ENCODE data around the gene CACNA1I.

The CACNA1I gene

DNA sequence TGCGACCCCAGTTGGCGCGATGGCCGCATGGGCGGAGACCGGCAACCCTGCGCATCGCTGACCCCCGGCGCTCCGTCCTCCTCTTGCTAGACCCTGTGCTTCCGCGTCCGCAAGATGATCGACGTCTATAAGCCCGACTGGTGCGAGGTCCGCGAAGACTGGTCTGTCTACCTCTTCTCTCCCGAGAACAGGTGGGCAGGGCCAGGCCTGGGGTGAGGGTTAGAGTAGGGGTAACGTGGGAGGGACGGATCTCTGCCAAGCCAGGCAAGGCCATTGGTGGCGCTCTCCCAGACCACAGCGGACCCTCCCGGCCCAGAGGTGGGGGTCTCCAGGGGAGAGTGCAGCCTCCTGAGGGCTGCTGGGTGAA is 92.1 kb downstream of the CACNA1I start:
- DNase-seq (ENCODE audit: low read depth), result no peak
- H3K4me3 ChIP-seq (ENCODE audit: low read depth, low read length), result no peak overlapping the region
- TF ChIP-seq, protein P1, sequence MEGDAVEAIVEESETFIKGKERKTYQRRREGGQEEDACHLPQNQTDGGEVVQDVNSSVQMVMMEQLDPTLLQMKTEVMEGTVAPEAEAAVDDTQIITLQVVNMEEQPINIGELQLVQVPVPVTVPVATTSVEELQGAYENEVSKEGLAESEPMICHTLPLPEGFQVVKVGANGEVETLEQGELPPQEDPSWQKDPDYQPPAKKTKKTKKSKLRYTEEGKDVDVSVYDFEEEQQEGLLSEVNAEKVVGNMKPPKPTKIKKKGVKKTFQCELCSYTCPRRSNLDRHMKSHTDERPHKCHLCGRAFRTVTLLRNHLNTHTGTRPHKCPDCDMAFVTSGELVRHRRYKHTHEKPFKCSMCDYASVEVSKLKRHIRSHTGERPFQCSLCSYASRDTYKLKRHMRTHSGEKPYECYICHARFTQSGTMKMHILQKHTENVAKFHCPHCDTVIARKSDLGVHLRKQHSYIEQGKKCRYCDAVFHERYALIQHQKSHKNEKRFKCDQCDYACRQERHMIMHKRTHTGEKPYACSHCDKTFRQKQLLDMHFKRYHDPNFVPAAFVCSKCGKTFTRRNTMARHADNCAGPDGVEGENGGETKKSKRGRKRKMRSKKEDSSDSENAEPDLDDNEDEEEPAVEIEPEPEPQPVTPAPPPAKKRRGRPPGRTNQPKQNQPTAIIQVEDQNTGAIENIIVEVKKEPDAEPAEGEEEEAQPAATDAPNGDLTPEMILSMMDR (IDR thresholded peaks at IDR 0.05; ENCODE audit: control insufficient read depth, extremely low read depth, insufficient read depth), result no peak

DNA sequence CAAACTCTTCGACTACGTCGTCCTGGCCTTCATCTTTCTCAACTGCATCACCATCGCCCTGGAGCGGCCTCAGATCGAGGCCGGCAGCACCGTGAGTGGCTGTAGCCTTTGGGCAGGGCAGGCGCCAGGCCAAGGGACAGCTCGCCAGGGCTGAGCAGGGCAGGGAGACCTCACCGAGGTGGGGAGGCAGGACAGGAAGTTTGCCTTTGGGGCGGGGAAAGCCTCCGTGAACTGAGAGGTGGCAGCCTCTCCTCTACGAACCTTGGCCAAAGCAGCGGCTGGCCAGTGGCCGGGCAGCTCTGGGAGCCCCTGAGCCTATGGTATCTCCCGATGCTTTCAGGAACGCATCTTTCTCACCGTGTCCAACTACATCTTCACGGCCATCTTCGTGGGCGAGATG is 93.2 kb downstream of the CACNA1I start:
- no peak overlapping the region for H3K4me3 ChIP-seq (ENCODE audit: low read depth, low read length)
- no peak for DNase-seq (ENCODE audit: low read depth)
- TF ChIP-seq, protein P1 (IDR thresholded peaks at IDR 0.05; ENCODE audit: control insufficient read depth, extremely low read depth, insufficient read depth), result no peak

DNA sequence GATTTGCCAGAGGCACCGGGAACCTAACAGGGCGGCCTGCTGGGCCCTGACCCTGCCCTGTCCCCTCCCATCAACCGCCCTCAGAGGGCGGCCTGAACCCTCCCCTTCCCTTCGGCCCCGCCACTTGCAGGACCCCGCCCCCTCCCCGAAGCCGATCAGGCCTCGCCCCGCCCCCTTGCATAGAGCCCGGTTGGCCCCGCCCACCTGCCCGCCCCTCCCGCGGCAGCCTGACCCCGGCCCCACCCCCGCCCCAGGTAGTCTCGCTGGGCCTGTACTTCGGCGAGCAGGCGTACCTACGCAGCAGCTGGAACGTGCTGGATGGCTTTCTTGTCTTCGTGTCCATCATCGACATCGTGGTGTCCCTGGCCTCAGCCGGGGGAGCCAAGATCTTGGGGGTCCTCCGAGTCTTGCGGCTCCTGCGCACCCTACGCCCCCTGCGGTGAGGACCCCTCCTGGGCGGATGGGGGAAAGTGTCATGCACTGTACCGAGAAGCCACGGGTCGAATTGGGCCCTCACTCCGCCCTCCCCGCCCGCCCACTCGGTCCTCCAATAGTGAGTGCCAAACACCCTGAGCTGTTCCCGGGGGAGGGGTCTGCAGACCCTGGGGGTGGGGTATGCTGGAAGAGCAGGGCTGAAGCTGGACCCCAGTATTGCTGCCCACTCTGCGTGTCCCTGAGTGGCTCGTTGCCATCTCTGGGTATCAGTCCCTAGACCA is 94.1 kb downstream of the CACNA1I start:
- H3K4me3 ChIP-seq (ENCODE audit: low read depth, low read length), result no peak overlapping the region
- DNase-seq (ENCODE audit: low read depth), result no peak
- TF ChIP-seq, protein P1 (IDR thresholded peaks at IDR 0.05; ENCODE audit: control insufficient read depth, extremely low read depth, insufficient read depth), result no peak

DNA sequence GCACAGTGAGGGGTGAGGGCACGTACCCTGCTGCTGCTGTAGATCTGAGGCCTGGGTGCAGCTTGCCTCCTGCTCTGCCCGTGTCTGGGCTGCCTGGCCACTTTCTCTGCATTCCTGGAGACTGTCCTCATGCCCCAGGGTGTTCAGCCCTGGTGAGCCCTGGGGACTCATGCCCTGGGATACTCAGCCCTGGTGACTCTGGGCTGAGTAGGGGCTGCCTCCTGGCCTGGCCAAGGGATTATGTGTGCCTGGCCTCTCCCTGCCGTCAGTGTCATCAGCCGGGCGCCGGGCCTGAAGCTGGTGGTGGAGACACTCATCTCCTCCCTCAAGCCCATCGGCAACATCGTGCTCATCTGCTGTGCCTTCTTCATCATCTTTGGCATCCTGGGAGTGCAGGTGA is 94.7 kb downstream of the CACNA1I start:
- no peak for DNase-seq (ENCODE audit: low read depth)
- no peak overlapping the region for H3K4me3 ChIP-seq (ENCODE audit: low read depth, low read length)
- TF ChIP-seq, protein P1 (IDR thresholded peaks at IDR 0.05; ENCODE audit: control insufficient read depth, extremely low read depth, insufficient read depth), result no peak

DNA sequence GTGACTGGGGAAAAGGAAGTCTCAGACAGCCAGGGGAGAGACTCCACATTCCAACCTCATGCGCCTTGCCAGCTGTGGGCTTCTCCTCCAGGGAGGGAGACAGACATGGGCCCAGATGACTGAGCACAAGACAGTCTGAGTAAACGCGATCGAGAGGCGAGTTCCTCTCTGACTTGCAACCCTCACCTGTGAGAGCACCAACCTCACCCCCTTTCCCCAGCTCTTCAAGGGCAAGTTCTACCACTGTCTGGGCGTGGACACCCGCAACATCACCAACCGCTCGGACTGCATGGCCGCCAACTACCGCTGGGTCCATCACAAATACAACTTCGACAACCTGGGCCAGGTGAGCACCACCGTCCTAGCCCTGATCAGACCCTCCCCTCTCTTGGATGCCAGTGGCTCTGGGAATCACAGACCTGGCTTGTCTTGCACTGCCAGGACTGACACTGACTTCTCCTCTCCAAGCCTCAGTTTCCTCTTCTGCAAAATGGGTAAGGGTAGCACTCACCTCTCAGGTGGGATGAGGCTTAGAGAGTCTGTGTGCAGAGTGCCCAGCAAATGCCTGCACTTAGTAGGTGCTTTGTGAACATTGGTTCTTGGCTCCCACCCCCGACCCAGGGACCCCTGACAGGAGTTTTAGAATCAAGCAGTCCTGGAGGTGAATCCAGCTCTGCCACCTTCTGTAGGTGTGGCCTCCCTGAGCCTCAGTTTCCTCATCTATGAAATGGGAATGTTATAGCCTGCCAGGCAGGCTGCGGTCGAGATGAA is 95.3 kb downstream of the CACNA1I start:
- no peak for DNase-seq (ENCODE audit: low read depth)
- H3K4me3 ChIP-seq (ENCODE audit: low read depth, low read length), result no peak overlapping the region
- TF ChIP-seq, protein P1 (IDR thresholded peaks at IDR 0.05; ENCODE audit: control insufficient read depth, extremely low read depth, insufficient read depth), result no peak

DNA sequence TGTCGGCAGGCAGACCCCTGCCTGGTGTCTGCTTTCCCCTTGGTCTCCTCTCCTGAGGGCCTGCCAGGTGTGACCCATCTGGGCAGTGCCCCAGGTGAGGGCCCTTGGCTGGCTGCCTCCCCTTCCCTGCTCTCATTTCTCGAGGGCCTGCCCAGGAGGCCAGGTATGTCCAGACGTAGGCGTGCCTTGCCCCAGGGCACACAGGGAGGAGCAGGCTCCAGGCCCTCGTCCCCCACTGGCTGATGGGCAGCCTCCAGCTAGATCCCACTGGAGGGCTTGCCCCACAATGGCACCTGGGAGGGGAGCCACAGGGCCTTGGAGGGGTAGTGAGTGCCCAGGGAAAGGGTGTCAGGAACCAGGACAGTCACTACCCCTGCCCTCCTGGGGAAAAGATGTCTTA is 95.9 kb downstream of the CACNA1I start:
- TF ChIP-seq, protein P1 (IDR thresholded peaks at IDR 0.05; ENCODE audit: control insufficient read depth, extremely low read depth, insufficient read depth), result no peak
- DNase-seq (ENCODE audit: low read depth), result no peak
- no peak overlapping the region for H3K4me3 ChIP-seq (ENCODE audit: low read depth, low read length)

All from LNCaP clone FGC (cell line).